PC-3 (cell line): ENCODE data around the gene TRMT2A. TPM values are rescaled to one million over a fixed set of nuclear protein-coding genes. Genes with fewer than 3 reads are reported as not detected.

Experiments
- ATAC-seq: fragments of 200-7000 bp; cut with Tn5 transposase; 2 replicates; pipeline ENCODE4 v1.9.1; 2020; ENCODE audit warnings: mild to moderate bottlenecking, moderate library complexity
- BruUV-seq: library from RNA; stranded (reverse); fragments of 400-500 nt; replicated peaks from 2 replicates; lab custom pipeline; 2021; lab: Mats Ljungman, UMichigan
- CTCF ChIA-PET: fragments of 300-600 bp; sonication (Branson Sonifier 250); formaldehyde crosslinking; loops from one replicate; lab custom pipeline; 2022; ENCODE audit warnings: antibody characterized with exemption; lab: Charles Lee
- POLR2A ChIA-PET: fragments of 300-600 bp; sonication (Branson Sonifier 250); formaldehyde crosslinking; loops from one replicate; lab custom pipeline; 2022; ENCODE audit warnings: antibody characterized with exemption; ENCODE audit not compliant: unreplicated experiment; lab: Charles Lee
- DNase-seq: peaks from one replicate; pipeline ENCODE4 v3.0.0-alpha.2; 2015
- H2AFZ ChIP-seq: fragments of 300-600 bp; sonication (generic); 2 replicates; pipeline ENCODE4 v1.6.0; 2016; ENCODE audit warnings: antibody characterized with exemption, low read length
- H3F3A ChIP-seq: fragments of 300-600 bp; sonication (generic); one replicate; pipeline ENCODE4 v1.6.0; 2017; ENCODE audit warnings: antibody characterized with exemption, low read length, control low read depth, mild to moderate bottlenecking; ENCODE audit not compliant: unreplicated experiment
- H3K27ac ChIP-seq: fragments of 300-600 bp; sonication (generic); 2 replicates; pipeline ENCODE4 v1.5.1; 2016; ENCODE audit warnings: mild to moderate bottlenecking, low read length
- H3K27me3 ChIP-seq: fragments of 300-600 bp; sonication (generic); 2 replicates; pipeline ENCODE4 v1.6.1; 2016; ENCODE audit warnings: low read length, mixed read lengths
- H3K36me3 ChIP-seq: fragments of 300-600 bp; sonication (generic); 2 replicates; pipeline ENCODE4 v1.6.1; 2016; ENCODE audit warnings: low read depth, mixed run types, low read length, mixed read lengths
- H3K4me1 ChIP-seq: fragments of 300-600 bp; sonication (generic); 2 replicates; pipeline ENCODE4 v1.5.1; 2016; ENCODE audit warnings: low read length; ENCODE audit not compliant: insufficient read depth
- H3K4me2 ChIP-seq: fragments of 300-600 bp; sonication (generic); 2 replicates; pipeline ENCODE4 v1.6.0; 2016; ENCODE audit warnings: low read length
- H3K4me3 ChIP-seq: fragments of 300-600 bp; sonication (generic); 2 replicates; pipeline ENCODE4 v1.5.1; 2016; ENCODE audit warnings: mild to moderate bottlenecking, low read length, mixed read lengths
- H3K79me2 ChIP-seq: fragments of 300-600 bp; sonication (generic); 2 replicates; pipeline ENCODE4 v1.6.1; 2017; ENCODE audit warnings: low read length, mixed read lengths
- H3K9ac ChIP-seq: fragments of 300-600 bp; sonication (generic); 2 replicates; pipeline ENCODE4 v1.6.0; 2016; ENCODE audit warnings: mild to moderate bottlenecking, low read length
- H3K9me2 ChIP-seq: fragments of 300-600 bp; sonication (generic); replicated peaks from 2 replicates; pipeline ENCODE4 v1.6.1; 2016; ENCODE audit warnings: mixed run types, low read length, mixed read lengths
- H3K9me3 ChIP-seq: fragments of 300-600 bp; sonication (generic); 2 replicates; pipeline ENCODE4 v1.6.1; 2016; ENCODE audit warnings: low read length, mixed read lengths
- H4K20me1 ChIP-seq: fragments of 300-600 bp; sonication (generic); 2 replicates; pipeline ENCODE4 v1.6.1; 2016; ENCODE audit warnings: low read length, mixed read lengths
- EZH2 ChIP-seq: fragments of 300-600 bp; sonication (generic); IDR thresholded peaks from one replicate; pipeline ENCODE4 v1.6.1; 2017; ENCODE audit warnings: antibody characterized with exemption, mild to moderate bottlenecking, low read length; ENCODE audit not compliant: unreplicated experiment
- EZH2phosphoT487 ChIP-seq: fragments of 300-600 bp; sonication (generic); IDR thresholded peaks from 2 replicates; pipeline ENCODE4 v1.6.1; 2018; ENCODE audit warnings: mild to moderate bottlenecking, antibody characterized with exemption, low read length, borderline replicate concordance
- intact Hi-C: fragments of 100-400 bp; cut with micrococcal nuclease; formaldehyde crosslinking; loops from 2 replicates; pipeline ENCODE4 v1.9.0; 2023
- total RNA-seq: library from RNA; depleted of rRNA; stranded (reverse); fragments of >200 nt; gene quantifications from 2 replicates; pipeline ENCODE4 v1.2.3, GENCODE V29; 2014
- TF ChIP-seq, protein P1 (sequence below): fragments of 300-600 bp; sonication (generic); conservative IDR thresholded peaks from 2 replicates; pipeline ENCODE4 v1.5.1; 2017; ENCODE audit warnings: antibody characterized with exemption, low read depth, mild to moderate bottlenecking, low read length

Gene TRMT2A
- total RNA-seq, 1 experiment from 2014 or later, result 62.1 TPM

DNA sequence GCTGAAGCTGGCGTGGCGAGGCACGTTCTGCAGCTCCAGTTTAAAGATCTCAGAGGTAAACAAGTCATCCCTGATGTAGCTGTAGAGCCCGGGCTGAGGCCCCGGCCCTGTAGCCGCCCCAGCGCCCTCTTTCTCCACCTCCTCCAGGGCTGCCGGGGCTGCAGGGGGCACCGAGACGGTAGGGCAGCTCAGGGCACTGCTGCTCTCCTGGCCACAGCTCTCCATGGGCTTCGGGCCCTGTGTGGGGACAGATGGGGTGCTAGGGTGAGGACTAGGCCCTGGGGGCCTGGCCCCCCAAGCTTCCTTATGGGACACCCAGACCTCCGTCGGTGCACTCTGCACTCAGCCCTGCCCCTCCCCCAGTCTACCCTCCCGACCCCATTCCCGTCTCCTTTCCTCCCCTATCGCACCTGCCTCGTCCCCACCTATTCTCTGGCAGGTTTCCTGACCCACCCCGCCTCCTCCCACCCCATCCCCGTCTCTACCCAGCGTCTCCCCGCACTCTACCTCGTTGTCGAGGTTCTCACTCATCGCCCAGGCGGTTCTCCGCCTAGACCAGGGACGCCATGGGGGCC, 563 bp downstream of the TRMT2A start:
- CTCF ChIA-PET, result interaction anchor here (0.5 kb wide), 1 partner anchor 302 kb away, joined by 6 read pairs; no protein-coding TSS in a partner anchor
- no peak; the same call in 1 of the 2 replicates for ATAC-seq

DNA sequence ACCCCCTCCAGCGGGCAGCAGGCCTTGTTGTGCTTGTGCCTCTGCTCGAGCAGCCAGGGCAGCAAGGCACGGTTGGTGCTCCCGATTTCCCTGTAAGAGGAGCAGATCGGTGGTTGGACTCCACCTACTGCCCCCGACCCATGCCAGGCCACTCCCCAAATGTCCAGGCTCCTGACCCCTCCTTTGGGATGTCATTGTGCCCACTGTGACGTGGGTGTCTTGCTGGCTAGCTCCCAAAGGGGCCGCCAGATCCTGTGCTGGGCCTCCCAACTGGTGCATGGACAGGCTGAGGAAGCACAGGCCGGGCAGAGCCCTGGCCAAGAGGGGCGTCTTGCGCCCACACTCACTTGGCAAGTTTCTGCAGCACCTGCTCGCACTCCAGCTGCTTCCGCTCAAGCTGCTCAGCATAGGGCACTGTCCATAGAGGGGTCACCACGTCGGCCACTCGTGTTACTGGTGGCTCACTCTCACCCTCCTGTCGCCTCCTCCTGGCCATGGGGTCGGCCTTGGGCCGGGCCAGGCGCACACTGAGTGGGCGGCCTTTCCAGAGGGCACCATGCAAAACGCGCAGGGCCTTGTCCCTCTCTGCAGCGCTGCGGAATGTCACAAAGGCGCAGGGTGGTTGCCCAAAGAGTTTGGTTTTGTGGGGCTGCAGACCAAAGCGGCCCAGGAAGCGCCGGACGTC, 1.2 kb downstream of the TRMT2A start, which contains the start of gene RANBP1:
RANBP1 (plus strand) TSS at position 414 of the 685 bp plus-strand sequence; CDS start at position 495, 81 bp downstream.
- DNase-seq, result no peak

More for the DNA sequence above, 563 bp downstream of the TRMT2A start:
- H3K27me3 ChIP-seq, result no peaks in the 10 kb centered on the region
- TF ChIP-seq, protein P1, sequence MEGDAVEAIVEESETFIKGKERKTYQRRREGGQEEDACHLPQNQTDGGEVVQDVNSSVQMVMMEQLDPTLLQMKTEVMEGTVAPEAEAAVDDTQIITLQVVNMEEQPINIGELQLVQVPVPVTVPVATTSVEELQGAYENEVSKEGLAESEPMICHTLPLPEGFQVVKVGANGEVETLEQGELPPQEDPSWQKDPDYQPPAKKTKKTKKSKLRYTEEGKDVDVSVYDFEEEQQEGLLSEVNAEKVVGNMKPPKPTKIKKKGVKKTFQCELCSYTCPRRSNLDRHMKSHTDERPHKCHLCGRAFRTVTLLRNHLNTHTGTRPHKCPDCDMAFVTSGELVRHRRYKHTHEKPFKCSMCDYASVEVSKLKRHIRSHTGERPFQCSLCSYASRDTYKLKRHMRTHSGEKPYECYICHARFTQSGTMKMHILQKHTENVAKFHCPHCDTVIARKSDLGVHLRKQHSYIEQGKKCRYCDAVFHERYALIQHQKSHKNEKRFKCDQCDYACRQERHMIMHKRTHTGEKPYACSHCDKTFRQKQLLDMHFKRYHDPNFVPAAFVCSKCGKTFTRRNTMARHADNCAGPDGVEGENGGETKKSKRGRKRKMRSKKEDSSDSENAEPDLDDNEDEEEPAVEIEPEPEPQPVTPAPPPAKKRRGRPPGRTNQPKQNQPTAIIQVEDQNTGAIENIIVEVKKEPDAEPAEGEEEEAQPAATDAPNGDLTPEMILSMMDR, result no peak
- no peak for TF ChIP-seq EZH2
- H2AFZ ChIP-seq, result peak overlapping the region; percentile 77
- POLR2A ChIA-PET, result no interaction called here
- peaks cover 26% of the 10 kb centered on the region for H3K36me3 ChIP-seq
- DNase-seq, result no peak
- no peaks in the 10 kb centered on the region for H3K9me3 ChIP-seq
- intact Hi-C loops, result loop anchor here (2.0 kb wide), 1 partner anchor 36 kb away; the partner anchor contains the start of gene DGCR8
- H3F3A ChIP-seq, result no peaks in the 10 kb centered on the region
- peaks cover 67% of the 10 kb centered on the region for H3K79me2 ChIP-seq
- peak overlapping the region; percentile 100 for H3K9ac ChIP-seq
- H4K20me1 ChIP-seq, result no peaks in the 10 kb centered on the region
- peak overlapping the region; percentile 91 for H3K4me2 ChIP-seq
- no peaks in the 10 kb centered on the region for H3K9me2 ChIP-seq
- peaks cover 24% of the 10 kb centered on the region for H3K4me1 ChIP-seq
- no peak overlapping the region for H3K27ac ChIP-seq
- peak overlapping the region; percentile 95 for H3K4me3 ChIP-seq
- BruUV-seq, result no TSS peak

More for the DNA sequence above, 1.2 kb downstream of the TRMT2A start, which contains the start of gene RANBP1:
- peak within 1 kb of the TSS; percentile 77 for H2AFZ ChIP-seq
- H3K4me2 ChIP-seq, result peak within 1 kb of the TSS; percentile 91
- no peaks in the 10 kb centered on the region for H3K9me2 ChIP-seq
- peaks cover 61% of the 10 kb centered on the region for H3K79me2 ChIP-seq
- no peak for TF ChIP-seq EZH2
- TF ChIP-seq, protein P1, result no peak
- no peak for TF ChIP-seq EZH2phosphoT487
- H3K4me3 ChIP-seq, result peak within 1 kb of the TSS; percentile 95
- no peak for ATAC-seq
- no TSS peak for BruUV-seq
- ChIA-PET CTCF (no interaction called here), POLR2A (no interaction called here)
- H3F3A ChIP-seq, result no peaks in the 10 kb centered on the region
- H3K27ac ChIP-seq, result no peak within 1 kb of the TSS
- peaks cover 24% of the 10 kb centered on the region for H3K4me1 ChIP-seq
- H4K20me1 ChIP-seq, result no peaks in the 10 kb centered on the region
- H3K9me3 ChIP-seq, result no peaks in the 10 kb centered on the region
- H3K27me3 ChIP-seq, result no peaks in the 10 kb centered on the region
- H3K36me3 ChIP-seq, result peaks cover 27% of the 10 kb centered on the region
- intact Hi-C loops, result loop anchor here (2.0 kb wide), 1 partner anchor 35 kb away; the partner anchor contains the start of gene DGCR8
- H3K9ac ChIP-seq, result peak within 1 kb of the TSS; percentile 100
